Anterior cingulate cortex (tissue), 58 donors: ENCODE results near the gene SNX8.
A peak's percentile ranks its signal among the peaks of the same experiment; 100 is the strongest.
"Not testable (repeated sequence)": the region's sequence is repeated elsewhere in the genome, so short reads cannot be mapped to it uniquely, and the experiment has no call there.

Source experiments
- DNase-seq, 58 donors: peaks; one replicate each; lab custom pipeline; 2025; lab: John Stamatoyannopoulos, UW

Gene SNX8

DNA sequence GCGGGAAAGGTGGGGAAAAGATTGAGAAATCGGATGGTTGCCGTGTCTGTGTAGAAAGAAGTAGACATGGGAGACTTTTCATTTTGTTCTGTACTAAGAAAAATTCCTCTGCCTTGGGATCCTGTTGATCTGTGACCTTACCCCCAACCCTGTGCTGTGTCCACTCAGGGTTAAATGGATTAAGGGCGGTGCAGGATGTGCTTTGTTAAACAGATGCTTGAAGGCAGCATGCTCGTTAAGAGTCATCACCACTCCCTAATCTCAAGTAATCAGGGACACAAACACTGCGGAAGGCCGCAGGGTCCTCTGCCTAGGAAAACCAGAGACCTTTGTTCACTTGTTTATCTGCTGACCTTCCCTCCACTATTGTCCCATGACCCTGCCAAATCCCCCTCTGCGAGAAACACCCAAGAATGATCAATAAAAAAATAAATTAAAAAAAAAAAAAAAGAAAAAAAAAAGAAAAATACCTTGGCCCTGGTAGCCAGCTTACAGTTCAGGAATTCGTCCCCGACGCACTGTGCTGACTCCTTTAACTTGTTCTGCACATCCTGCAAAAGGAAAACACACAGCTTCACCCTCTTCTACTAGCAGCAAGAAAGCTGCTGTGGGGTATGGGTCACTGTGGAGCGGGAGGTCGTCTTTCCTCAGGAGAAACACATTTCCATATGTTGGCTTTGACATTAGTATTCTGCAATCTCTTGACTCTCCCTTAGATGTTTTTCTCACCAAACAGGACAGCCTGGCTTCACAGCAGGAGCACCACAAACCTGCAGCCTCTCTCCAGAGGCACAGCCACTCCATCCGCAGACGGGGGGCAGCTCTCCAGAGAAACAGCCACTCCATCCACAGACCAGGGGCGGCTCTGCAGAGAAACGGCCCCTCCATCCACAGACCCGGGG is 44.9 kb downstream of the SNX8 start:
- DNase-seq: not testable (repeated sequence)

DNA sequence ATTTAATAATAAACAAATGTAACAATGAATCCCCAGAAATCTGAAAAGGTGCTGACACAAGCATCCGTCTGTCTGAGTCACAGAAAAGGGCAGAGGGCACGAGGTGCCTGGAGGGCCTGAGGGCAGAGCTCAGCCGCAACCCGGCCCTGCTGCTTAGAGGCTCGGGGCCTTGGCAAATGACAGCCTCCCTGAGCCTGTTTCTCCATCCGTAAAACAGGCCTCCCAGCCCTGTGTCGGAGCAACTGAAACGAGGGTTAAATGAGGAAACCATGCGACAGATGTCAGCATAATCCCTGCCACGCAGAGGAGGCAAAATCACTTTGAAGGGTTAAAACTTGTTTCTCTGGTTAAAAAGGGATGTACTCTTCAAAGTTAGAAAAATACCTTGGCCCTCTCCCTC is 47.3 kb downstream of the SNX8 start:
- DNase-seq: no peak

DNA sequence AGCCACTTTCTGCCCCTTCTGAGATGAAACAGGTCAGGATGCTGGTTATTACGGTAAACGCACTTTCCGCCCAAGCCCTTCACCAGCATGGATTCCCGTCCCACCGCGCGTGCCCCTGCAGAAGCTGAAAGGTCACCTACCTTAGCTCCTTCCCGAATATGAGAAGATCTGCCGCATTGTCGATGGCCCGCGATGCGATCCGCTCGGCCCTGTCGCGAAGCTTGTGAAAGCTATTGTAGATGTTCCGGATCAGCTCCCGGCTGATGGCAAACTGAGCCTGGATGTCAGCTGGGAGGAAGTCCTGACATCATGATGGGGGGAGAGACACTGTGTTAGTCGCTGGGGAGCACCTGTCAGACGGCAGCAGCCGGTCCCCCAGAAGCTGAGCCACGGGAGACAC is 50.1 kb downstream of the SNX8 start:
- DNase-seq: no peak

DNA sequence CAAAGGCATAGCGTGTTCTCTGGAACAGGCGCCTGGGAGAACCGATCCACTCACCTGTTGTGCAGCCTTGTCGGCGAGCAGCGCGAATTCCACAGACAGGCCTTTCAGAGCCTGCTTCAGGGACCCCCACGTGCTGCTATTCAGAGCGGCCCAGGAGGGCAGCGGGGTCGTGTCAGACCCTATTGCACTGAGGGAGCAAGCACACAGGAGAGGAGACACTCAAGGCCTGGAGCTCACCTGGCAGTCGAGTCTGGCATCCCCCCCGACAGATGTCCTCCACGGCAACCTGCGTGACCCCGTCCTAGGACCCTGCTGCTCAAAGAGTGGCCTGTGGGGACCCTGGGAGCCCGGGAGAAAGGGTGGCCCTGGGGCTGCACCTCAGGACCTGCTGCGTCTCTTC is 51.1 kb downstream of the SNX8 start:
- no peak for DNase-seq

DNA sequence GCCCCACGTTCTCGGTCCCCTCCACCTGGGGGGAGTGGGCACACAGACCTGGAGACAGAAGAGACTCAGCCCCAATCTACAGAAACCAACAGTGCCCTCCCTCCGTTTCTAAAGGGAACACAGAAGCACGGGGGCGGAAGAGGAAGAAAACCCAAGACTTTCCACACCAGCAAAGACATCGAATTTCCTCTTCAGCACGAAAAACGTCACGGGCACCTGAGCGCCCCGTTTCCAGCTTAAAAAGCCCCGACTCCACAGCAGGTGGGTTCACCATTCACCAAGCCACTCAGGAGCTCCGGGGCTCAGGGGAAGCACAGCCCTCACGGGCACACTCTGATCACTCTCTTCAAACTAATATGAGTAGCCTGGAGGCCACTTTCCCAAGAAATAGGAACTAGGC is 52.6 kb downstream of the SNX8 start:
- DNase-seq: peak in 3 of 58 donors; percentile 10 to 43 (median 28)

DNA sequence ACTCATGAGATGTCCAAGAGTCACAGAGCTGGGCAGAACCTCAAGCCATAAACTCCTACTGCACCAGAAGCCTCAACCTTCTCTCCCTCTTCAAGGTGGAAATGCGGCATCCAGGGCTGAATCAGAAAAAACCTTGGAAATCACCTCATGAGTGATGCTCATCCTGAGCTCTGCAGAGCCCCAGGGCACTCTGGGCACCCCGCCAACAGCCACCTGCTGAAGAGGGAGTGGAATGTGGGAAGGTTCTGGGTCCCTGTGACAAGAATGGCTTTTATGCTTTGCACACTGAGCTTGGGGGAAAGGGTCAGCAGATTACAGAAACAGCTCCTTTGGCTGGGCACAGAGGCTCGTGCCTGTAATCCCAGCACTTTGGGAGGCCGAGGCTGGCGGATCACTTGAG is 53.4 kb downstream of the SNX8 start:
- DNase-seq: no peak

DNA sequence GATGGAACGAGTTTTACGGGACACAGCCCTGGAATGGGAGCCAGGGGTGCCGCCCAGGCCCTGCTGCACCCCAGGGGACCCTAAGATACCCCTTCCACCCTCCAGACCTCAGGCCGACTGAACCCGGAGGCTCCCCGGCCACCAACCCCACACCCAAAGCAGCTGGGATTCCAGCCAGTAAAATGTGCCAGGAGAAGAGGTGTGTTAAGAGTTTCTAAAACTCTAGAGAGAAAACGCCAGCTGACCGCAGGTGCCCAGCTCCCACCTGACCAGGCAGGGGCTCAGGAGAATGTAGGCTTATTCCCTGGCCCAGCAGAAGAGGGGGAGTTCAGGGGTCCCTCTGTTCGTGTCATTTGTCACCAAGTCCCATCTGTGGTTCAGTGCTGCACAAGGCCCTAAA is 54.8 kb downstream of the SNX8 start:
- DNase-seq: no peak

DNA sequence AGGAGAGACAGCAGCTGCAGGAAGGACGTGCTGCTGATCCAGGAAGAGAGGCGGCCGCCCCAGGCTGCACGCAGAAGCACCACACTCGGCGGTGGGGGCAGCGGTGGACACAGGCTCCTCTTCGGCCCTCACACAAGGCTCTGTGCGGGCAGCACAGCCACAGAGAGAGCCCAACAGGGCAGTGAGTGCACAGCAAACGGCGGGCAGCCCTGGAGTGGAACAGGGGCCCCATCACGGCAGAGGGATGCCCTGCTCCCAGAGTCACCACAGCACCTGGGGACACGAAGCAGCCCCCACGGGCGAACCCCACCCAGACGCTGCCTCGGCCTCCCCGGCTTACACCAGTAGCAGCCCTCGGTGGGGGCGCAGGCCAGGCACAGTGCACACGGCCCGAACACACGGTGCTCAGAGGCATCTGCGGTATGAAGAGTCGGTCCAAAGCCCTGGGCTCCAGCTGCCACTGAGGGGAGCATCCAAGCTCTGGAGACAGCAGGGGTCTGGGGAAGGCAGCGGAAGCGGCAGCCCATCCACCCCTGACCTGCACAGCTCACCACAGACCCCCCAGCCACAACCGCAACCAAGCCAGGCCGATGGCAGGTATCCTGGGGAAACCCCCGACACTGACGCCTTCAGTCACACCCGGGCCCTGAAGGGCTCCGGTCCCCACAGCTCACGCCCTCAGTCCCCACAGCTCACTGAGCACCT is 55.4 kb downstream of the SNX8 start:
- DNase-seq: no peak

DNA sequence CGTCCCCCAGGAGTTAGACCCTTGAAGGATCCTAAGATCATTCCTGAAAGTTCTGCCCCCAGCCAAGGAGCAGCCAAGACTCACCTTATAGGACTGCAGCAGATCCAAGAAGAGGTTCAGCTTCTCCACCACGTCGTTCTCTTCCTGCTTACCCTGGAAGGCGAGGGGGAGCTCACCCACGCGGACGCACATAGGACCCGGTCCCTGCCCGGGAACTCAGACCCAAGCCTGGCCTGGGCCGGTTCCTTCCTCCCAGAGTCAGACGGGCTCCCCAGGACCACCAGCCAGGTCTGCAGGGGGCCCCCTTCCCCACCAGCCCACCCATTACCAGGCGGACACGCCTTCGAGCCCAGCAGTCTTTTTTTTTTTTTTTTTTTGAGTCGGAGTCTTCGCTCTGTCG is 56.6 kb downstream of the SNX8 start:
- DNase-seq: no peak

DNA sequence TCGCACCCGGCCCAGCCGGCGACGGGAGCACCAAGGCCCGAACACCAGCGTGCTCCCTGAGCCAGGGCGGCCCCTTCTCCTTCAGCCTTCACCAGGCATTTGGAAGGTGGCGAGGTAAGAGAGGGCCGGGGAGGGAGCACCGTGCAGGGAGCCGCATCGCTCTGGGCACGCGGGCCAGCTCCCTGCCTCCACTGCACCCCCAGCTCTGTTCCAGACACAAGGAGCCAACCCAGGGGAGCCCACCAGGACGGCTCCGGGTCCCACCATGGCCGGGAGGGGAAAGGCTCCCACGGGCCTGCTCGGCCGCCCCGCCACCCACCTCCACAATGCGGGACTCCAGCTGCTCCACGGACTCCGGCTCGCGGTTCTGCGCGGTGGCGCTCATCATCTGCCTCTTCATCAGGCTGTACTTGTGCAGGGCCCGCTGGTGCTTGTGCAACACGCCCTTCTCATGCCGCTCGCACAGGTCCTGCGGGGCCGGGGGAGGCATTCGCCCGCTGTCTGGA is 57.1 kb downstream of the SNX8 start:
- no peak for DNase-seq

DNA sequence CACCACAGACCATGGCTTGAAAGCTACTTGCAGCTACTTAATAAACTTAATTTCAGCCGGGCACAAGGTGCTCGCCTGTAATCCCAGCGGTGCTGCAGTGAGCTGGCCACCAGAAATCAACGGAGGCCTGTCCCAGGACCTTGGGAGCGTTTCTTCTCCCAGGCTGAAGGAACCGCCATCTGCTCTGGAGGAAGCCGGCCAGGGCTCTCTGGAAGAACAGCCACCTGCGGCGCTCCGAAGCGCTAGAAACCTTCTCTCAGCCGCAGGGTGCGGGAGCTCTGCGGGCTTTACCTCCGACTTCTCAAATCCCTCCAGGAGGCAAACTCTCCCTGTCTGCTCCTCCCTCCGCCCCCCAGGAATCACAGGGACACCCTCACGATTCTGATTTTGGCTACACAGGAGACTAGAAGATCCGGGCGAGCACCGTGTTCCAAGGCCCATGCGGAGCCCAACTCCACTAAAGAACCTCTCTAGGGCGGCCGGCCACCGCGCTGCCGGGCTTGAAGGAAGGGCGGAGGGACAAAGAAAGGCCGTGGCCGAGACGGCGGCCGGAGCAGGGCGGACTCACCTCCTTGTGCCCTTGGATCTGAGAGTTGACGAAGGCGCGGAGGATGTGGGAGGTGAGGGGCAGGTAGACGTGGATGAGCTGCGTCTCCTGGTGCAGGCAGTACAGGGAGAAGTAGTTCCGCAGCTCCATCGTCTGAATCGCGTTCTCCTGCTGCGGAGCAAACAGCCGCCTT is 57.8 kb downstream of the SNX8 start:
- no peak for DNase-seq

DNA sequence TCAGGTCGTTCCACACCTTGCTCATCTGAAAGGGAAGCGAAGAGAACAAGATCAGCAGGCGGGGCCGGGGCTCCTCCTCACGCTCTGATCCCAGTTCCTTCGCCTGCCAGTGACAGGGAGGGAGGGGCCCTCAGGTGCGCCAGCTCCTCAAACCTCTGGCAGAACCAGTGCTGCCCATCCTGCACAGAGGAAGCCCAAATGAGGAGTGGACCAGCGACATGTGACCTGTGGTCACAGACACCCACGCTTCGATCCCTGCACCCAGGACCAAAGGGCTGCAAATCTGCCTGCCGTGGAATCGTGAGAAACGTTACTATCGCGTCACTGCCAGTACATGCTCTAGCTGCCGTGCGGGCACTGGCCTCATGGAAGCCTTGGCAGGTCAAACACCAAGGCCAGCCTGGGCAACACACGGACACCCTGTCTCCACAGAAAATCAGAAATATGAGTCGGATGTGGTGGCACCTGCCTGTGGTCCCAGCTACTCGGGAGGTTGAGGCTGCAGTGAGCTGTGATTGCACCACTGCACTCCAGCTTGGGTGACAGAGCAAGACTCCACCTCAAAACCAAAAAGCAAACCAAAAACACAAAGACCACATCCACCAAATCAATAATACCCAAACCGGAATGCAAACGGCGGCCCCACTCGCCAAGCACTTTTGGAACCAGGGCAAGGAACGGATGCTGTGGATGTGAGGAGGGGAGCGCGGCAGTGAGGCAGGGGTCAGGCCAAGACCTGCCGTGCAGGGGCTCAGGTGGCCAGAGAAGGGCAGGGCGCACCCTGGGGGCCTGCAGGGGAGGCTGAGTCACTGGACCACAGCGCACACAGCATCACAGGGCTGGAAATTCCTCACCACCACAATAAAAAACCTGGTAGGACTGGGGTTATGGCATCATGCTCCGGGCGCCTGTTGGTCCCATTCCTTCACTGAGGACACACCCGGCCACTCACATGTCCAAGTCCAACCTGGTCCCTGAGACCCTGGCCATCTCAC is 58.8 kb downstream of the SNX8 start:
- no peak for DNase-seq

DNA sequence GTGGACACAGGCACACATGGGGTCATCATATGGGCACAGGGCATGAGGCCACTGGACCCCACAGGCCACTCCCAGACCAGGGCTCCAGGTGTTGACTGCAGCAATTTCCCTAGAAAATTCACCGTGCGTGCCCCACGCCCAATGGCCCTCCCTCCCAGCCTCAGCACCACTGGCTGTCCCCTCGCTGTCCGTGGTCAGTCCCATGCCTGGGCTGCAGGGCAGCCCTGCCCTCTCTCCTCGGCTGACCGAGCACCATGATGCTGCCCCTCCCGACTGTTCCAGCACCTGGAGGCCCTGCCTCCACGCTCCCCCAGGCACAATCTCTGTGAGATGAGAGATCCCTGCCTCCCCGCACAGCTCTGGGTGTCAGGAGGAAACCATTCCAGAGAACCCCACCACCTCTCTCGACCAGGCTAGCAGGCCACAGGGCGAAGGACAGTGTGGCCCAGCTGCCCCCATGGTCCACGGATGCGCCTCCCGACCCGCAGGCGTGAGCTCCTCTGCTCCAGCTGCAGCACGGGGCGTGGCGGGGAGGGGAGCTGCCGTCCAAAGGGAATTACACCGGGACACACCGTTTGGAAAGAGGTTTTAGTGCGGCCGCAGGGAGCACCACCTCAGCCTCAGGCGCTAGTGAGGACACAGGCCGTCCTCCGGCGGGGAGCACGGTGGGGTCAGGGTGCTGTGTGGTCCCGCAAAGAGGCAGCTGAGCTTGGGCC is 59.7 kb downstream of the SNX8 start:
- DNase-seq: no peak

DNA sequence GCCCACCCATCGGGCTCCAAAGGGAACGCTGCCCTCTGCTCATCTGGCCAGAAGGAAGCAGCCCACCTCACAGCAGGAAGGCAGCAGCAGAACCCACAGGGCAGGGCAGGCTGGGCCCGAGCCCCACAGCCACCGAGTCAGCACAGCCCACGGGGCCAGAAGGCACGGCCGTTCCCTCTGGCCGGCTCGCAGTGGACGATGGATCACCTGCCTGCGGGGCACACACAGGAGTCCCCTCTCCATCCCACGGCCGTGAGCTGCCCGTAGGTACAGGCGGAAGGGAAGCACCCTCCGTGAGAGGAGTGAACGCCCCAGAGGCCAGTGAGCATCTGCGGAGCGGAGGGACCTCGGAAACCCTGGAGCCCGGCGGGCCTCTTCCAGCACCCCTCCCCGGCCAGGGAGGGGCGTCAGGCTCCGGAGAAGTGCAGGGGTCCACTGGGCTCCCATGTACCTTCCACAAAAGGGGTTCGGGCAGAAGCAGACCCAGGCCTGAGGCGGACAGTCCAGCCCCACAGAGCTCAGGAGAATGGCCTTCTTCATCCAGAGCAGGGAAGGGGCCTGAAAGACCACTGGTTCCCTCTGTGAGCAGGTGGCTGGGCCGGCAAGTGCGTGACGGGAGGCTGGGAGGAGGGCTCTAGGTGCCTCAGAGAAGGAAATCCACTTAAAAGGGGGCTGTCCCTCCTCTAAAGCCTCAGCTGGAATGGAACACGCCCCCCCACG is 60.6 kb downstream of the SNX8 start:
- DNase-seq: no peak

DNA sequence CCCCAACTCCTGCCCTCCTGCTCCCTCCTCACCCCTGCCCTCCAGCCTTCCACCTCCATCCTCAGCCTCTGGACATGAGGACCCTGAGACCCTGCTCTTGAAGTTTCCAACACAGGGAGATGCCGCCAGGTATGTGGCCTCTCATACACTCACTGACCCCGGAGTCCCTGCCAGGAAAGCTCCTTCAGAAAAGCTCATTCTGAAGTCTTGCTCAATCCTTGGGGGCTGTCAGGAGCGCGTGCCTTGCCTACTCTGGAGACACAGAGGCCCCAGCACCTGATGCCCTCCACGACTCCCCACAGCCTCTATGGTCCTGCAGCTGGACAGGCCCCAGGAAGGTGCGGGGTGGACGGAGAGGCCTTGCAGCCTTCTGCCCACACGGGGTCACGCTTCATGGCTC is 61.2 kb downstream of the SNX8 start:
- no peak for DNase-seq

DNA sequence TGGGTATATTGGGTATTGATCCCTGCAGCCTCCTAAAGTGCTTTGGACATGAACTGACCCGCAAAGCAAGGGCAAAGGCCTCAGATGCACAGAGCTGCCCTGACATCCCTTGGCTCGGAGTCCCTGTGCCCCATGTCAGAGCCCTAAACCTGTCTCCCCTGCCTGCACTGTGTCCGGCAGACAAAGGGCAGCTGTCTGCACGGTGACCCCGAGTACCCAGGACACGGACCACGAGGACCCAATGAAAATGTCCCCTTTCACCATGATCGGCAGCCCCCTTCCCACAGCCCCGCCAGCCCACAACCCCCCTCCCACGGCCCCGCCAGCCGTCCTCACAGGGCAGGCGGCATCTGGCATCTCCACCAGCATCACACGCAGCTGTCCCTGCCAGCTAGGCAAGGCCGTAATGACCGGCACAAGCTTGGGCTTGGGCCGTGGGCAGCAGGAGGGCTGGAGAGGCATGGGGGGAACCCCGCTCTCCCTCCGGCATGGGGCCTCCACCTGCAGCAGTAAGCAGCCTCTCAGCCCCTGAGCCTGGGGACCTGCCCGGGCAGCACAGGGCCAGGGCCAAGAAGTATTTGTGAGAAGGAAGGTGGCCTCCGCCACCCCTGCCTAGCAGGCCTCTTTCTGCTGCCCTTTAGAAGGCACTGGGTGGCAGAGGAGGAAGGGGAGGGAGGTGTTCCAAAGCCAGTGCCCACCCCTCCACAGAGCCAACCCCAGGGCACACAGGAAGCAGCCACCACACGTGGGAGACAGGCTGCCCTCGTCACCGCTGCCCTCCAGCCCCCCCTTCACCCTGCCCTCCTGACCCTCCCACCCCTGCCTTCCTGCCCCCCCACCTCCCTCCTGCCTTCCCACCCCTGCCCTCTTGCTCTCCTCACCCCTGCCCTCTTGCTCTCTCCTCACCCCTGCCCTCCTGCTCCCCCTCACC is 62.1 kb downstream of the SNX8 start:
- peak in 4 of 58 donors; percentile 10 to 30 (median 20) for DNase-seq

DNA sequence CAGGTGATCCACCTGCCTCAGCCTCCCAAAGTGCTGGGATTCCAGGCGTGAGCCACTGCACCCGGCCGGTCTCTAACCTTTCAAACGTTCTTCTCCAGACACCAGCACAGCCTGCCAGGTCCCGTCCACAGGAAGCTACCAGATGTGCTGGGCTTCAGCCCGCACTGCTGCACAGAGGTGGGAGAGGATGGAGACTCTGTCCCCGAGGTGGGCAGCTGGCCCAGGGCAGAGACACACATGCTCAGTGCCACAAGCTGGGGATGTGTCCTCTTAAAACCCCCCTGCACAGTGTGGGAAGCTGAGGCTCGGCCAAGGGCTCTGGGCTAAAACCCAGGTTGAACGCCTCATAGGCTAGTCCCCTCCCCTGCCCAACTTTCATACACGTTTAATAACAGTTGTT is 62.9 kb downstream of the SNX8 start:
- no peak for DNase-seq
